Measurements from ENCODE around the gene EXOC3L2. TPM values are rescaled to one million over a fixed set of nuclear protein-coding genes. Genes with fewer than 3 reads are reported as not detected.
A peak's percentile ranks its signal among the peaks of the same experiment; 100 is the strongest.

Gene EXOC3L2
- total RNA-seq, 1 experiment from 2014 or later = not detected

GRCh38 chr19:45215391-45216191, 29.6 kb downstream of the EXOC3L2 start:
- no peaks in the 10 kb centered on the region for H3K9me3 ChIP-seq (ENCODE audit: low read length)
- H3K4me2 ChIP-seq (ENCODE audit: low read length) = peak overlapping the region; percentile 92
- H3F3A ChIP-seq (ENCODE audit: low read length, unreplicated experiment) = no peaks in the 10 kb centered on the region
- peak; percentile 47 for DNase-seq
- H3K4me1 ChIP-seq (ENCODE audit: insufficient read depth, low read length) = no peaks in the 10 kb centered on the region
- peak overlapping the region; percentile 65 for H3K4me3 ChIP-seq (ENCODE audit: low read length)
- H3K36me3 ChIP-seq (ENCODE audit: low read depth, low read length) = no peaks in the 10 kb centered on the region
- BruUV-seq (replicated peaks) = no TSS peak
- intact Hi-C loops (cut with micrococcal nuclease) = no loop called here
- ATAC-seq = peak; percentile 65
- 0 out of 2 replicates have a peak, but pooled peaks cover 12% of the 10 kb centered on the region for H3K27me3 ChIP-seq (ENCODE audit: low read length)
- no peaks in the 10 kb centered on the region for H4K20me1 ChIP-seq (ENCODE audit: low read length)
- H2AFZ ChIP-seq (ENCODE audit: low read length) = peak overlapping the region; percentile 83
- TF ChIP-seq CTCF (conservative IDR thresholded peaks at IDR 0.05; ENCODE audit: low read depth, low read length) (no peak), EZH2 (IDR thresholded peaks at IDR 0.05; ENCODE audit: low read length, unreplicated experiment) (no peak), EZH2phosphoT487 (IDR thresholded peaks at IDR 0.05; ENCODE audit: borderline replicate concordance, low read length) (no peak)
- no peaks in the 10 kb centered on the region for H3K79me2 ChIP-seq (ENCODE audit: low read length)
- CTCF ChIA-PET = no interaction called here
- no peak overlapping the region for H3K27ac ChIP-seq (ENCODE audit: low read length)
- POLR2A ChIA-PET (ENCODE audit: unreplicated experiment) = no interaction called here
- no peak overlapping the region for H3K9ac ChIP-seq (ENCODE audit: low read length)
- H3K9me2 ChIP-seq (replicated peaks; ENCODE audit: low read length) = no peaks in the 10 kb centered on the region

GRCh38 chr19:45213031-45213430, 32.2 kb downstream of the EXOC3L2 start:
- Histone ChIP-seq H3F3A (ENCODE audit: low read length, unreplicated experiment) (no peaks in the 10 kb centered on the region), H3K4me1 (ENCODE audit: insufficient read depth, low read length) (no peaks in the 10 kb centered on the region), H3K27ac (ENCODE audit: low read length) (no peak overlapping the region), H2AFZ (ENCODE audit: low read length) (no peak overlapping the region), H3K4me2 (ENCODE audit: low read length) (no peak overlapping the region), H4K20me1 (ENCODE audit: low read length) (no peaks in the 10 kb centered on the region), H3K9ac (ENCODE audit: low read length) (no peak overlapping the region), H3K27me3 (ENCODE audit: low read length) (0 out of 2 replicates have a peak, but pooled peaks cover 12% of the 10 kb centered on the region), H3K79me2 (ENCODE audit: low read length) (no peaks in the 10 kb centered on the region), H3K4me3 (ENCODE audit: low read length) (no peak overlapping the region), H3K36me3 (ENCODE audit: low read depth, low read length) (no peaks in the 10 kb centered on the region), H3K9me3 (ENCODE audit: low read length) (no peaks in the 10 kb centered on the region), H3K9me2 (replicated peaks; ENCODE audit: low read length) (no peaks in the 10 kb centered on the region)
- DNase-seq (no peak), ATAC-seq (no peak)
- intact Hi-C loops (cut with micrococcal nuclease) = no loop called here
- no peak for TF ChIP-seq EZH2 (IDR thresholded peaks at IDR 0.05; ENCODE audit: low read length, unreplicated experiment)
- TF ChIP-seq CTCF (conservative IDR thresholded peaks at IDR 0.05; ENCODE audit: low read depth, low read length) = no peak
- TF ChIP-seq EZH2phosphoT487 (IDR thresholded peaks at IDR 0.05; ENCODE audit: borderline replicate concordance, low read length) = no peak
- ChIA-PET CTCF (no interaction called here), POLR2A (ENCODE audit: unreplicated experiment) (no interaction called here)
- no TSS peak for BruUV-seq (replicated peaks)

- Histone ChIP-seq H3K9ac (ENCODE audit: low read length) (no peak overlapping the region), H3K27me3 (ENCODE audit: low read length) (0 out of 2 replicates have a peak, but pooled peaks cover 3% of the 10 kb centered on the region)
Observed at GRCh38 chr19:45211751-45212381, 33.3 kb downstream of the EXOC3L2 start.

More at GRCh38 chr19:45211751-45212381, 33.3 kb downstream of the EXOC3L2 start:
- H3K36me3 ChIP-seq (ENCODE audit: low read depth, low read length) = no peaks in the 10 kb centered on the region
- H2AFZ ChIP-seq (ENCODE audit: low read length) = no peak overlapping the region
- DNase-seq (no peak), ATAC-seq (no peak)
- no peaks in the 10 kb centered on the region for H3K9me3 ChIP-seq (ENCODE audit: low read length)
- no peaks in the 10 kb centered on the region for H4K20me1 ChIP-seq (ENCODE audit: low read length)
- no TSS peak for BruUV-seq (replicated peaks)
- intact Hi-C loops (cut with micrococcal nuclease) = no loop called here
- no peak overlapping the region for H3K27ac ChIP-seq (ENCODE audit: low read length)
- no peaks in the 10 kb centered on the region for H3K4me1 ChIP-seq (ENCODE audit: insufficient read depth, low read length)
- no peaks in the 10 kb centered on the region for H3K79me2 ChIP-seq (ENCODE audit: low read length)
- no peaks in the 10 kb centered on the region for H3K9me2 ChIP-seq (replicated peaks; ENCODE audit: low read length)
- no peak overlapping the region for H3K4me2 ChIP-seq (ENCODE audit: low read length)
- ChIA-PET CTCF (no interaction called here), POLR2A (ENCODE audit: unreplicated experiment) (no interaction called here)
- H3F3A ChIP-seq (ENCODE audit: low read length, unreplicated experiment) = no peaks in the 10 kb centered on the region
- H3K4me3 ChIP-seq (ENCODE audit: low read length) = no peak overlapping the region
- TF ChIP-seq EZH2phosphoT487 (IDR thresholded peaks at IDR 0.05; ENCODE audit: borderline replicate concordance, low read length) (no peak), EZH2 (IDR thresholded peaks at IDR 0.05; ENCODE audit: low read length, unreplicated experiment) (no peak), CTCF (conservative IDR thresholded peaks at IDR 0.05; ENCODE audit: low read depth, low read length) (no peak)
